K562 (cell line): ENCODE results near the gene TUBE1. TPM values are rescaled to one million over a fixed set of nuclear protein-coding genes. Genes with fewer than 3 reads are reported as not detected.

Experiments used
- ATAC-seq: fragments of 200-7000 bp; cut with Tn5 transposase; 3 replicates; pipeline ENCODE4 v1.9.1; 2020; ENCODE audit warnings: moderate library complexity
- BruUV-seq: library from RNA; stranded (reverse); fragments of 400-500 nt; replicated peaks from 2 replicates; lab custom pipeline; 2021; lab: Mats Ljungman, UMichigan
- CTCF ChIA-PET: fragments of 300-600 bp; formaldehyde crosslinking; extraction: SDS; loops from one replicate; lab custom pipeline; 2021; ENCODE audit warnings: low intra/inter-chr PET ratio; lab: Yijun Ruan, JAX
- POLR2A ChIA-PET: fragments of 300-600, 350-650 bp; sonication (Branson Sonifier 250); formaldehyde crosslinking; extraction: SDS; loops from one replicate; lab custom pipeline; 2021; ENCODE audit warnings: antibody characterized with exemption, inconsistent platforms; lab: Yijun Ruan, JAX
- DNase-seq, 4 experiments: peaks; one replicate each; pipeline versions ENCODE4 v3.0.0 to v3.0.0-alpha.2; 2011 to 2018; ENCODE audit warnings: low spot score in 3 of 4, mixed read lengths in 3 of 4; ENCODE audit errors: extremely low read depth in 1 of 4
- FAIRE-seq: peaks from 2 replicates; lab custom pipeline; 2011; peaks lifted over from hg19 to GRCh38; lab: Jason Lieb, UNC
- H2AFZ ChIP-seq: 2 replicates; pipeline ENCODE4 v1.6.0; 2011; ENCODE audit warnings: low read depth, low read length, control low read depth, inconsistent platforms
- H3K27ac ChIP-seq: fragments of 200-600 bp; 3 replicates; pipeline ENCODE4 v1.8.0; 2011; ENCODE audit warnings: low read depth, mild to moderate bottlenecking, control low read depth, inconsistent platforms, low read length, moderate library complexity, mixed read lengths; ENCODE audit errors: extremely low read depth
- H3K27me3 ChIP-seq, 2 experiments: fragments of 300-600 bp in 1 of 2; 2 replicates in 1 of 2; 3 replicates in 1 of 2; pipeline versions ENCODE4 v1.6.0 to v1.8.0; 2011; ENCODE audit warnings: inconsistent platforms in 2 of 2, low read length in 2 of 2, mild to moderate bottlenecking in 1 of 2, mixed read lengths in 1 of 2, moderate library complexity in 1 of 2; ENCODE audit not compliant: control insufficient read depth in 2 of 2, insufficient read depth in 2 of 2
- H3K36me3 ChIP-seq: fragments of 300-600 bp; 3 replicates; pipeline ENCODE4 v1.8.0; 2011; ENCODE audit warnings: mild to moderate bottlenecking, low read length, inconsistent platforms; ENCODE audit not compliant: control insufficient read depth, insufficient read depth
- H3K4me1 ChIP-seq, 2 experiments: fragments of 200-600 bp in 1 of 2; replicated peaks in 1 of 2; 2 replicates in 1 of 2; 3 replicates in 1 of 2; pipeline versions ENCODE4 v1.5.1 to v1.8.0; 2011; ENCODE audit warnings: inconsistent platforms in 2 of 2, low read length in 2 of 2, mild to moderate bottlenecking in 1 of 2, mixed read lengths in 1 of 2, moderate library complexity in 1 of 2; ENCODE audit not compliant: control insufficient read depth in 2 of 2, insufficient read depth in 2 of 2
- H3K4me2 ChIP-seq: 2 replicates; pipeline ENCODE4 v1.6.1; 2011; ENCODE audit warnings: low read length, control low read depth, inconsistent platforms, mixed read lengths; ENCODE audit not compliant: insufficient read depth
- H3K4me3 ChIP-seq: fragments of 200-600 bp; sonication (generic), shearing (Covaris generic); 2 replicates; pipeline ENCODE4 v1.5.1; 2016; ENCODE audit warnings: control low read depth, inconsistent platforms
- H3K79me2 ChIP-seq: fragments of 200-600 bp; 3 replicates; pipeline ENCODE4 v1.8.0; 2011; ENCODE audit warnings: low read length, inconsistent platforms; ENCODE audit not compliant: control insufficient read depth, insufficient read depth
- H3K9ac ChIP-seq, 2 experiments: 2 replicates each; pipeline versions ENCODE4 v1.6.0 to v1.6.1; 2011; ENCODE audit warnings: low read depth in 2 of 2, low read length in 2 of 2, control low read depth in 1 of 2, inconsistent platforms in 1 of 2, mild to moderate bottlenecking in 1 of 2, mixed read lengths in 1 of 2; ENCODE audit not compliant: insufficient read depth in 1 of 2
- H3K9me1 ChIP-seq: one replicate; pipeline ENCODE4 v1.6.0; 2011; ENCODE audit warnings: inconsistent platforms, mild to moderate bottlenecking, low read length, moderate library complexity; ENCODE audit not compliant: control insufficient read depth, insufficient read depth
- H3K9me3 ChIP-seq: replicated peaks from 2 replicates; pipeline ENCODE4 v1.5.1; 2011; ENCODE audit warnings: low read depth, low read length, inconsistent platforms; ENCODE audit not compliant: control insufficient read depth, insufficient read depth
- H4K20me1 ChIP-seq: replicated peaks from 2 replicates; pipeline ENCODE4 v1.6.1; 2011; ENCODE audit warnings: low read length, inconsistent platforms, mixed read lengths; ENCODE audit not compliant: control insufficient read depth, insufficient read depth
- AFF1 ChIP-seq, 2 experiments: fragments of 450-650 bp; IDR thresholded peaks; 2 replicates each; pipeline ENCODE4 v1.6.1; 2018; ENCODE audit warnings: mild to moderate bottlenecking in 2 of 2, low read depth in 1 of 2; ENCODE audit not compliant: partially characterized antibody in 2 of 2
- E2F3 ChIP-seq: fragments of 250-450 bp; sonication (Bioruptor Pico); IDR thresholded peaks from 2 replicates; pipeline ENCODE4 v1.4.0; 2020; ENCODE audit warnings: mild to moderate bottlenecking
- MCM2 ChIP-seq: fragments of 450-650 bp; IDR thresholded peaks from 2 replicates; pipeline ENCODE4 v1.6.1; 2017; ENCODE audit warnings: low read depth, mild to moderate bottlenecking
- PBX2 ChIP-seq, 2 experiments: IDR thresholded peaks in 1 of 2; conservative IDR thresholded peaks in 1 of 2; 2 replicates each; pipeline ENCODE4 v1.6.1; 2016; ENCODE audit warnings: low read depth in 2 of 2, mild to moderate bottlenecking in 1 of 2, missing compliant biosample characterization in 1 of 2, missing genetic modification characterization in 1 of 2, moderate library complexity in 1 of 2
- RBM14 ChIP-seq: fragments of 200-400 bp; formaldehyde crosslinking; IDR thresholded peaks from 2 replicates; pipeline ENCODE4 v1.6.1; 2018; ENCODE audit warnings: low read depth, mild to moderate bottlenecking, low read length, moderate library complexity, borderline replicate concordance; ENCODE audit not compliant: insufficient read depth
- SAP30 ChIP-seq: fragments of 200-600 bp; sonication (generic); IDR thresholded peaks from 2 replicates; pipeline ENCODE4 v1.6.1; 2012; ENCODE audit warnings: borderline replicate concordance, low read depth, mild to moderate bottlenecking, moderate library complexity, low read length, control low read depth, inconsistent platforms; ENCODE audit not compliant: insufficient read depth, poor library complexity, severe bottlenecking
- TRIM24 ChIP-seq, 2 experiments: fragments of 450-650 bp; IDR thresholded peaks; 2 replicates each; pipeline ENCODE4 v1.6.1; 2016
- TRIM28 ChIP-seq: fragments of 450-650 bp; IDR thresholded peaks from 2 replicates; pipeline ENCODE4 v1.6.1; 2017
- ZKSCAN8 ChIP-seq: fragments of 200-800 bp; sonication (Bioruptor generic); IDR thresholded peaks from 2 replicates; pipeline ENCODE4 v1.6.1; 2016; ENCODE audit warnings: missing genetic modification characterization, missing compliant biosample characterization
- ZNF274 ChIP-seq: IDR thresholded peaks from 2 replicates; pipeline ENCODE4 v1.6.1; 2011; ENCODE audit warnings: low read depth, mild to moderate bottlenecking, low read length, moderate library complexity, borderline replicate concordance
- ZNF384 ChIP-seq: IDR thresholded peaks from 2 replicates; pipeline ENCODE4 v1.6.1; 2012; ENCODE audit warnings: low read depth, low read length, improper control_type of control experiment
- ZNF445 ChIP-seq: fragments of 250-450 bp; sonication (Bioruptor Pico); IDR thresholded peaks from 2 replicates; pipeline ENCODE4 v1.4.0; 2020; ENCODE audit warnings: low read depth, mild to moderate bottlenecking, moderate library complexity
- ZNF644 ChIP-seq: fragments of 200-800 bp; sonication (Bioruptor generic); IDR thresholded peaks from 2 replicates; pipeline ENCODE4 v1.6.1; 2016; ENCODE audit warnings: low read depth, missing genetic modification characterization, missing compliant biosample characterization
- WGBS: fragments of 100-300 bp; shearing (Covaris generic); methylation state at CpG from one replicate; pipeline ENCODE4 v1.1.6; 2016; ENCODE audit warnings: low coverage, mixed read lengths; ENCODE audit not compliant: insufficient coverage; ENCODE audit errors: missing lambda C conversion rate; 5-methylcytosine and 5-hydroxymethylcytosine counted together
- in situ Hi-C: fragments of 300-500 bp; cut with MboI; formaldehyde crosslinking; loops from 4 replicates; pipeline ENCODE4 v1.15.0; 2018; ENCODE audit warnings: inconsistent platforms, mixed read lengths
- intact Hi-C: fragments of 100-400 bp; cut with micrococcal nuclease; formaldehyde crosslinking; loops from 2 replicates; pipeline ENCODE4 v1.14.2; 2022
- polyA plus RNA-seq, 8 experiments: library from polyadenylated mRNA; depleted of rRNA in 4 of 8; stranded (reverse) in 5 of 8; unstranded in 3 of 8; fragments of >200 nt; fragmentation: Nextera tagmentation in 2 of 8; fragmentation: Illumina TruSeq in 1 of 8; extraction: Ambion mirVana in 2 of 8; extraction: Trizol in 1 of 8; gene quantifications; 2 replicates each; pipeline versions ENCODE4 v1.2.1 to v1.2.3, GENCODE V29; 2011 to 2014; ENCODE audit warnings: inconsistent platforms in 1 of 8, missing spikeins in 1 of 8
- total RNA-seq, 7 experiments: library from RNA; depleted of rRNA in 6 of 7; stranded (reverse); fragments of >200 nt in 6 of 7; fragmentation: Illumina TruSeq in 2 of 7; extraction: Trizol in 2 of 7; gene quantifications; 2 replicates each; pipeline versions ENCODE4 v1.2.1 to v1.2.3, GENCODE V29; 2011 to 2021; ENCODE audit warnings: low replicate concordance in 1 of 7

TUBE1 gene
- total and polyA plus RNA-seq, 9 of the 15 experiments (the other 6 are each of a cell fraction or from before 2014, with no cell fraction given), result 18.9 to 58.4 (median 30.8) TPM

DNA sequence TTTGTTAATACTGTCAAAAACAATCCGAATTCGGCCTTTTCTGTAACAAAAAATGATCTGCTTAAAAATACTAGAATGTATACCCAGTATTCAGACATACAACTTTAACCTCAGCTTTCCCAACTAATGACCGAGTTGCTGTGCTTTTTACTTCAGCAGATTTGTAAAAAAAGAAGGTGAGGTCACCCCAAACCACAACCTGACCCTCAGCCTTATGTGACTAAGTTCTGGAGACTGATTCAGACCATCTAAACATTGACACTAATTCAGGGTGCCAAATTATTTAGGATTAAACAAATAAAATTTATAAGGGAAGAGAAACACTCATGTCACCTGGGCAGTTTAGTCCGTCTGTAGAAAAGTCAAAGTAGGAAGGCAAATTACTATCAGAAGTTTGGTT is 25.7 kb downstream of the TUBE1 start:
- in situ Hi-C loops, result no loop called here
- POLR2A ChIA-PET, result interaction anchor here (0.8 kb wide), 1 partner anchor 11 kb away, joined by 3 read pairs; no protein-coding TSS in a partner anchor
- BruUV-seq, result no TSS peak
- H3K9ac ChIP-seq, result no peak overlapping the region
- H2AFZ ChIP-seq, result no peak overlapping the region
- 2% methylated on average over 4 of the region's 4 CpGs for WGBS
- H3K27me3 ChIP-seq, result peaks cover 0 to 4% of the 10 kb centered on the region in 2 experiments; a peak in 3 of 5 replicates
- TF ChIP-seq E2F3 (CRISPR knock-in tag) (no peak), SAP30 (no peak), RBM14 (no peak), MCM2 (no peak), ZNF644 (tag) (no peak), ZKSCAN8 (CRISPR knock-in tag) (no peak), ZNF274 (no peak), AFF1 (IDR thresholded peaks at IDR 0.05; ENCODE audit: low read depth in 1 of 2, partially characterized antibody in 2 of 2) (no peak), TRIM24 (IDR thresholded peaks at IDR 0.05) (no peak), ZNF445 (CRISPR knock-in tag) (no peak), TRIM28 (no peak), ZNF384 (no peak), PBX2 (CRISPR knock-in tag; IDR thresholded peaks at IDR 0.05; ENCODE audit: low read depth) (no peak), PBX2 (tag; conservative IDR thresholded peaks at IDR 0.05; ENCODE audit: low read depth) (no peak)
- no peaks in the 10 kb centered on the region for H3K4me1 ChIP-seq
- no peaks in the 10 kb centered on the region for H3K79me2 ChIP-seq
- DNase-seq, result no peak
- H3K9me3 ChIP-seq, result no peaks in the 10 kb centered on the region
- H4K20me1 ChIP-seq, result no peaks in the 10 kb centered on the region
- no peaks in the 10 kb centered on the region for H3K9me1 ChIP-seq
- H3K4me3 ChIP-seq, result no peak overlapping the region
- no peaks in the 10 kb centered on the region for H3K36me3 ChIP-seq
- no peak for FAIRE-seq
- CTCF ChIA-PET, result interaction anchor here (0.5 kb wide), 1 partner anchor 32 kb away, joined by 3 read pairs; no protein-coding TSS in a partner anchor
- H3K4me2 ChIP-seq, result no peak overlapping the region
- H3K27ac ChIP-seq, result no peak overlapping the region
- intact Hi-C loops, result no loop called here
- no peak for ATAC-seq
